EH (cell line): ENCODE measurements around the gene CHCHD3.
A peak's percentile ranks its signal among the peaks of the same experiment; 100 is the strongest.
"Not testable (repeated sequence)": the region's sequence is repeated elsewhere in the genome, so short reads cannot be mapped to it uniquely, and the experiment has no call there.

Experiments used
- DNase-seq: peaks from one replicate; pipeline ENCODE4 v3.0.0-alpha.2; 2015; ENCODE audit warnings: low read depth

Gene CHCHD3

DNA sequence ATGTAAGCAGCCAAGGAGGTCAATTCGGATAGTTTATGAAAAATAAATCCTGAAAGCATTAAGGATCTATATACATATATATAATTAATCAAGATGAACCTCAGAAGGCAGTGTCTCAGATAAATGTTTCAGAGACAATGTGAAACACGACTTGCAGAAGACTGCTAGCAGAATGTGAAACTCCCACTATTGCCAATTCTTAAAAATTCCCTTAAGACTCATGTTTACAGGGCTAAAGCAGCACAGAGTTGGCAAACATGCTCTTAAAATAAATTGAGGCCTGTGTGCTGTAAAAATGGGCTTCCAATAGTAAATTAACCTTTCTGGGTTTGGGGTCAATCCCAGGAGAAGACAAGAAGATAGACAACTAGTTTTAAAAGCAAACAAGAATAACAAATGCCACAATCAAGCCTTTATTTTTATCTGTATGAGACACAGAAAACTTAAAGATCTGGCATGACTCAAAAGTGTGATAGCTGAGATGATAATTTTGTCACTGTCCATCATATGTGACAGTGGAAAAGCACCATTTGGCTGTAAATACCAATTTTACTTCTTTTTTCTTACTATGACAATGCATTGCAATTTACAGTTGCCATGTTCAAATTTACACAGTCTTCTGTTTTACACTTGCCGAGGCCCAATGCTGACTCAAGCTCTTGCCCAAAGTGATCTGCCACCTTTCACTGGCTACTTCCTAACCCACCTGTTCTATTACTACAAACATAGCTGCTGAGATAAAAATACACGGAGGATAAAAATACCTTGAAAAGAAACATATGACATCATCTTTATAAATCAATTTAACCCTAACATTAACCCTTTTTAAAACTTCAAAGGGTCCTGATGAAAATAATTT lies 78.6 kb downstream of the CHCHD3 start:
- no peak for DNase-seq

- no peak for DNase-seq
These were observed 80.2 kb downstream of the CHCHD3 start for GRCh38 chr7:133001727-133002126.

- no peak for DNase-seq
These were observed 82.0 kb downstream of the CHCHD3 start for GRCh38 chr7:132999845-133000244.

DNA sequence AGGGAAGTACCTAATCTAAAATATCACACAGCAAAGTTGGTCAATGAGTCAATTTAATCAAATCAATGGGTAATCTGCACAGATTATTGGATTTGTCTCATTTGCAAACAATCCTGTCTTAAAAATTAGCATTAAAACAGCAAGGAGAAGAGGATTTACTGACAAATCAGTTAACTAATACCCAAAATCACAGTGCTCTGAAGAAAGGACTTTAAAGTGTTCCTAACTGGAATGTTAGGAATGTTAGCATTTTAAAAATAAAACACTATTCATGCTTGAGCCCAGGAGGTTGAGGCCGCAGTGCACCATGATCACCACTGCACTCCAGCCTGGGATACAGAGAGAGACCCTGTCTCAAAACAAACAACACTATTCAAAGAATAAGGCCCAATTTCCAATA lies 83.1 kb downstream of the CHCHD3 start:
- peak; percentile 36 for DNase-seq

GRCh38 chr7:132997505-132997904 lies 84.4 kb downstream of the CHCHD3 start:
- no peak for DNase-seq

DNA sequence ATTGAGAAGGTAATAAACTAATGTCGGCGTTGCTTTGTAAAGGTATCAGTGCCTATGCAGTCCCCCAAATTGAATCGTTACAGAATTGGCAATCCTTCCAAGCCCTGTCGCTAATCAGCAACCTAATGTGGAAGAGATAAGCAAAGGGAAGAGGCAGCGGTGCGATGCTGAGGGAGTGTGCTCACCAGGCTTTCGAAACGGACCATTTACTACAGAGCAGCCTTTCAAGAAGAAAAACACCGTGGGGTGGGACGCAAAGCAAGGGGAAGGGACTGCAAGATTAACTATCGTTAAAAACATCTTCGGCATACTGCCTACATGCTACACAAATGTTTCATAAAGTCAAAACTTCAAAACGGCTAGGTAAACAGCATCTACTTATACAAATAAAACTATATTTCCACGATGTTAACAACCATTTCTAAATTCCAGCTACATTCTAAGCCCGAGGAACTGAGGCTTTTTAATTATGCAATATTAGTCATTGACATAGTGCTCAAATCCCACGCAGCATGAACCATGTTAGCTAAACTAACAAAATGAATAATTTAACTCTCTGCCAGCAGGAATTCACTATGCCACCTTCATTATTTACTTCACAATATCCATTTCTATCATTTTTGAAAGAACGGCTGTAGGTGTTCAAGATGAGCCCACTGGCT lies 85.2 kb downstream of the CHCHD3 start:
- no peak for DNase-seq

DNA sequence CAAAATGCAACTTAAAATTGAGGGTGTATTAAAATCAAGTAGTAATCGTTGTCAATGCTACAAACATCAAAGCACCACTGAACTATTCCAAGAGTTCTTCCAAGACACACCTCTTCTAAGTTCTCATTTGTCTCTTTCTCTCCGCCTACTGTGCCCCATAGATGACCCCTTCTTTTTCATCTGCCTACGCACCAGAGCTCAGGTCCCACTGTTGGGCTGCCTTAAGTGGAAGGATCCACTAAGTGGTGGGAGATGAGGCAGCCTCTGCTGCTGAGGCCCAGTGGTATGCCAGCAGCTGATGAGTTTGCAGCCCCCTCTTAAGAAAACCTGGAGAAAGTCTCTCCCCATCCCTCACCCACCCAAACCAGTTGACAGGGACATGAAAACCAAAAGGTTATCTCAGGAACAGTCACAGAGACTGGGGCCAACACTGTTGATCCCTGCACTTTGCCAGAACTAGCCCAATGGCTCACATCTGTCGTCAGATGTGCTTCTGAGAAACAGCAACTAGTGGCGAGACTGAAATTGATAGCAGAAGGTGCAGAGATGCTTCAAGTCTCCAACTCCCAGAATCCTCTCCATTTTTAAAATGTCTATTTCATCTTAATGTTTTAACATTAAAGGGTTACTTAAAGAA lies 88.4 kb downstream of the CHCHD3 start:
- DNase-seq: no peak

GRCh38 chr7:132991615-132992587 lies 90.0 kb downstream of the CHCHD3 start:
- DNase-seq: no peak

DNA sequence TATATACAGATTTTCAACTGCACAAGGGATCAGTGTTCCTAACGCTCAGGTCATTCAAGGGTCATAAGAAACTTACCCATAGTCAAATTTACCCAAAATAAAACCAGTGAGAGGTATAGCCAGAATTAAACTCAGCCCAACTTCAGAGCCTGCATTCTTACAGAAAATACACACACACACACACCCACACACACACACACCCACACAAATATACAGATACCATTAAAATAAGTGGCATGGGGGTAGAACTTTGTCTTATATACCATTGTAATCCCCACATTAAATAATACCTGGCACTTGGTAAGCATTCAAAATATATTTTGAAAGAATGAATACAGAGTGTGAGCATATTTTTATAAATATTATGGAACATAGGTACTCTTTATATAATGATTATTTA lies 93.8 kb downstream of the CHCHD3 start:
- DNase-seq: no peak

GRCh38 chr7:132980402-132980801 lies 101.5 kb downstream of the CHCHD3 start:
- no peak for DNase-seq

- no peak for DNase-seq
These were observed 102.4 kb downstream of the CHCHD3 start for GRCh38 chr7:132979524-132979923.

GRCh38 chr7:132977234-132977633 lies 104.7 kb downstream of the CHCHD3 start:
- no peak for DNase-seq

- no peak for DNase-seq
These were observed 109.1 kb downstream of the CHCHD3 start for GRCh38 chr7:132972745-132973144.

DNA sequence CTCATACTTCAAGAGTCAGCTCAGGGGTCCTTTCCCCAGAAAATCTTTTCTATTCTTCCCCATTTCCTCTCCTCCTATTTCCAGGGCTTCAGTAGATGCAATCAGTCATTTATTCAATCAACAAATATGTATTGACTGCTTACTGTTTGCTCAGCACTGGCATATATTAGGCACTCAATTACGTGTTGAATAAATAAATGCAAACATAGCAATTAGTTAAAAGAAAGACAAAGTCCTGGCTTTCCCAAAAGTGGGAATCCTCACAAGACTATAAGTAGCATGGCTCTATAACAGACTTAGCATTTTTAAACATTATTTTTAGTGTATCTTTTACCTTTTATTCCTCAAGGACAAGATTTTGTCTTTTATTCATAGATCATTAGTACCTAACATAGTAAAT lies 111.6 kb downstream of the CHCHD3 start:
- no peak for DNase-seq

DNA sequence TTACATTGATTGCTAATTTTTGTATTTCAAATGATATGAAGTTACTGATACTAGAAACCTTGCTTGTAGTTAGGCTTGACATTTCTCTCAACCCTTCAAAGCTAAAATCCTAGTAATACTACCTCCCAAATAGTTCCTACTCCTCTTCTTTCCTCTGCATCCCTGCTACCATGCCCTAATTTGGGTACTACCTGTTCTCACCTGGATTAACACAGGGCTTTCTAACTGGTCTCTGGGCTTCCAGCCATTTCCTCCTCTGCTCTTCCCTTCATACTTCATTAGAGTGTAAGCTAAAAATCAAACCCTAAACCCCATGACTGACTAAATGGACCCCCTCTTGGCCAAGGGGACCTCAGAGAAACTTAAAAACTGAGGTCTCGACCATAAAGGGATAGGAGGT lies 112.4 kb downstream of the CHCHD3 start:
- no peak for DNase-seq

- DNase-seq: not testable (repeated sequence)
These were observed 114.4 kb downstream of the CHCHD3 start for GRCh38 chr7:132967470-132967848.

- peak; percentile 60 for DNase-seq
These were observed 115.0 kb downstream of the CHCHD3 start for GRCh38 chr7:132966754-132967469.

- peak; percentile 10 for DNase-seq
These were observed 115.9 kb downstream of the CHCHD3 start for GRCh38 chr7:132965951-132966350.

DNA sequence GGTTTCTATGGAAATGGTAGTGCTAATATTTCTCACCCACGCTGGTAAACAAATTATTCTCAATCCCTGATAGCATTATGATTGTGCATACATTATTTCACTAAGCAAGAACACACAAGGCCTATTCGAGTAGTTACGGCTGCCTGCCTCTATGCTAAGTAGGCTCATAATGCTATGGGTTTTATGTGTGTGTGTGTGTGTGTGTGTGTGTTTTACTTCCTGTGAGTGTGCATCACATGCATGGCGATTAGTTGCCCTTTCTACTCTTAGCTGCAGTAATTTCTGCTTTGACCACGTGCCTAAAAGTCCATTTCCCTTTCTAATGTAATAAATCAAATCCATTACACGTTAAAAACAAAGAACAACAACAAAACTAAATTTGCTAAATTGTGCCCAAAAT lies 117.0 kb downstream of the CHCHD3 start:
- no peak for DNase-seq

DNA sequence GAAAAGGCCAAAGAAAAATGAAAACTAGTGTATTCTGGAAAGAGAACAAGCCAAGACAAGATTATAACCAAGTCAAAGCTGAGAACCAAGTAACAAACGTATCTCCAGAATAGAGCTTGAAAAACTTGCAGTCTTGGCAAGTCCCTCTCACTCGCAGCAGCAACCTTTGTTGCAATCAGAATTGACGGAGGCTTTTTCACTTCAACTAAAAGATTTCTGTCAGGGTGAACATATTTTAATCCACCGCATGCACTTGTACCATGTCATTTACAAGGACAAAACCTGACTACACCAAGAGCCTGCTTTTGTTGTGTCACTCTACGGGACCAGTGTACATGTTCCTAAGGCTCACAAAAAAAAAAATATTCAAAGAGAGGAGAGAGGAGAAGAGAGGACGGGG lies 122.0 kb downstream of the CHCHD3 start:
- DNase-seq: no peak

- DNase-seq: no peak
These were observed 125.3 kb downstream of the CHCHD3 start for GRCh38 chr7:132956556-132956955.
